Left renal pelvis (tissue), 4 donors: ENCODE data around the gene SNRNP25. TPM values are rescaled to one million over a fixed set of nuclear protein-coding genes. Genes with fewer than 3 reads are reported as not detected.
A peak's percentile ranks its signal among the peaks of the same experiment; 100 is the strongest.
"Not testable (repeated sequence)": the region's sequence is repeated elsewhere in the genome, so short reads cannot be mapped to it uniquely, and the experiment has no call there.

Experiments
- DNase-seq, 4 donors: peaks; one replicate each; pipeline ENCODE4 v3.0.0-alpha.2; 2013; ENCODE audit warnings: low read depth in 4 of 4, low spot score in 3 of 4
- polyA plus RNA-seq, 4 donors: library from polyadenylated mRNA; unstranded; fragments of 120-200 nt; gene quantifications; one replicate each; pipeline ENCODE4 v1.2.1, GENCODE V29; 2013; ENCODE audit not compliant: insufficient read length in 4 of 4

Gene SNRNP25
- polyA plus RNA-seq, result 10 to 100 TPM; 34.3 to 46.9 (median 42.6) TPM

- peak; percentile 90 to 93 (median 92) for DNase-seq
Observed at GRCh38 chr16:53346-54236, at the start of gene SNRNP25, which contains the start of gene POLR3K. TSS of gene SNRNP25 (plus strand) at chr16:53828. CDS start at chr16:54017, 189 bp downstream. TSS of gene POLR3K (minus strand) at chr16:53608. CDS start at chr16:53586, 22 bp downstream.

GRCh38 chr16:9903-10665 is 43.5 kb upstream of the SNRNP25 start:
- no peak for DNase-seq

GRCh38 chr16:10772-11171 is 42.9 kb upstream of the SNRNP25 start:
- DNase-seq, result not testable (repeated sequence)

- not testable (repeated sequence) for DNase-seq
Observed at GRCh38 chr16:17062-17765, 36.4 kb upstream of the SNRNP25 start.

- not testable (repeated sequence) for DNase-seq
Observed at GRCh38 chr16:20886-21285, 32.7 kb upstream of the SNRNP25 start.

GRCh38 chr16:24151-24550 is 29.5 kb upstream of the SNRNP25 start:
- DNase-seq, result not testable (repeated sequence)

- not testable (repeated sequence) for DNase-seq
Observed at GRCh38 chr16:25926-26348, 27.7 kb upstream of the SNRNP25 start.

GRCh38 chr16:30627-31026 is 23.0 kb upstream of the SNRNP25 start:
- DNase-seq, result not testable (repeated sequence)

- not testable (repeated sequence) for DNase-seq
Observed at GRCh38 chr16:33154-33876, 20.3 kb upstream of the SNRNP25 start.

- no peak for DNase-seq
Observed at GRCh38 chr16:33877-34647, 19.6 kb upstream of the SNRNP25 start.

- no peak for DNase-seq
Observed at GRCh38 chr16:34648-34987, 19.0 kb upstream of the SNRNP25 start.

GRCh38 chr16:35011-35677 is 18.5 kb upstream of the SNRNP25 start:
- no peak for DNase-seq

- DNase-seq, result no peak
Observed at GRCh38 chr16:35678-36305, 17.8 kb upstream of the SNRNP25 start.

- no peak for DNase-seq
Observed at GRCh38 chr16:36336-36984, 17.2 kb upstream of the SNRNP25 start.

- no peak for DNase-seq
Observed at GRCh38 chr16:37511-37910, 16.1 kb upstream of the SNRNP25 start.

GRCh38 chr16:38206-38605 is 15.4 kb upstream of the SNRNP25 start:
- not testable (repeated sequence) for DNase-seq

- no peak for DNase-seq
Observed at GRCh38 chr16:38941-39892, 14.4 kb upstream of the SNRNP25 start.
